ENCODE data around the gene TGM5.
A peak's percentile ranks its signal among the peaks of the same experiment; 100 is the strongest.

TGM5 gene

DNA sequence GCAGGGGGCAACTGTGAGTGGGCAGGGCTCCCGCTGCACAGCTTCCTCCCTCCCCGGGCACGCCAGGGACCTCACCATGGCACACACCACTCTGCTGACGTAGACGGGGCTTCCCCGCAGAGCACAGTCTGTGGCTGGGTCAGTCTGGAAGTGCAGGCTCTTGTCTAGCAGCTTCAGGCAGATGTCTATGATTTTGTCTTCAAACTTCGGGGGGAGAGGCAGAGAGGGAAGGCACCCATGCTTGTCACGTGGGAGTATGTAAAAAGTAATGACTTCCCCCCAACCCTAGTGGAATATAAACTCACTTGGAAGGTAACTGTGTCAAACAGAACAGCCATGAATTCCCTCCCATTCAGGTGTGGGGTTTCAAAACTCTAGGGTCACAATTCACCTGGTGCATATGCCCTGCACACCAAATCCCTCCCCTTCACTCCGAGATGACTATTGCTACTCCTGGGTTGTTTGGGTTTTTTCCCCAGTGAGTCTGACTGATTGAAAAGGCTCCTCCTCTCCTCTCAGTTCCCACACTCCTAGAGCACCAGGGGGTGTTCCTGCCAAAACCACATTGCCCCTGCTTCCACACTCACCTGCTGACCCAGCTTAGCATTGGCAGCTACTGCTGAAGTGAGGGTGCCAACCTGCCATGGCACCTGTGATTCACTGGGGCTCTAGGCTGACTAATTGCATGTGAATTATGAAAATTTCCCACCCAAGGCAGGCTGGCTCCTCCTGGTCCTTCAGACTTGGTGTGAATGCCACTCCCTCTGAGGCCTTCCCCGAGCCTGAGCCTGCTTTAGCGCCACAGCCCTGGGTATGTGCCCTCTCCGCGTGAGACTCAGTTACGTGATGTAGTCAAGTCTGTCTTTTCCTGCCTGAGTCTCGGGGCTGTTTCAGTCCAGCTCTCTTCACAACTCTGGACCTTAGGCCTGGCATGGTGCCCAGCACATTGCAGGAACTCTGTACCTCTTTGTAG, 13.0 kb downstream of the TGM5 start:
- DNase-seq (ENCODE audit: low read depth), result no peak
- TF ChIP-seq MYC (IDR thresholded peaks at IDR 0.05; ENCODE audit: low read depth, low read length) (no peak), POLR2A (IDR thresholded peaks at IDR 0.05; ENCODE audit: extremely low read depth, insufficient read length) (no peak)
- TF ChIP-seq, protein P1, sequence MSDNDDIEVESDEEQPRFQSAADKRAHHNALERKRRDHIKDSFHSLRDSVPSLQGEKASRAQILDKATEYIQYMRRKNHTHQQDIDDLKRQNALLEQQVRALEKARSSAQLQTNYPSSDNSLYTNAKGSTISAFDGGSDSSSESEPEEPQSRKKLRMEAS (IDR thresholded peaks at IDR 0.05; ENCODE audit: low read depth, low read length), result no peak; the same call in 1 of the 2 replicates
- TF ChIP-seq, protein P2, sequence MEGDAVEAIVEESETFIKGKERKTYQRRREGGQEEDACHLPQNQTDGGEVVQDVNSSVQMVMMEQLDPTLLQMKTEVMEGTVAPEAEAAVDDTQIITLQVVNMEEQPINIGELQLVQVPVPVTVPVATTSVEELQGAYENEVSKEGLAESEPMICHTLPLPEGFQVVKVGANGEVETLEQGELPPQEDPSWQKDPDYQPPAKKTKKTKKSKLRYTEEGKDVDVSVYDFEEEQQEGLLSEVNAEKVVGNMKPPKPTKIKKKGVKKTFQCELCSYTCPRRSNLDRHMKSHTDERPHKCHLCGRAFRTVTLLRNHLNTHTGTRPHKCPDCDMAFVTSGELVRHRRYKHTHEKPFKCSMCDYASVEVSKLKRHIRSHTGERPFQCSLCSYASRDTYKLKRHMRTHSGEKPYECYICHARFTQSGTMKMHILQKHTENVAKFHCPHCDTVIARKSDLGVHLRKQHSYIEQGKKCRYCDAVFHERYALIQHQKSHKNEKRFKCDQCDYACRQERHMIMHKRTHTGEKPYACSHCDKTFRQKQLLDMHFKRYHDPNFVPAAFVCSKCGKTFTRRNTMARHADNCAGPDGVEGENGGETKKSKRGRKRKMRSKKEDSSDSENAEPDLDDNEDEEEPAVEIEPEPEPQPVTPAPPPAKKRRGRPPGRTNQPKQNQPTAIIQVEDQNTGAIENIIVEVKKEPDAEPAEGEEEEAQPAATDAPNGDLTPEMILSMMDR (IDR thresholded peaks at IDR 0.05; ENCODE audit: low read depth, low read length), result no peak

DNA sequence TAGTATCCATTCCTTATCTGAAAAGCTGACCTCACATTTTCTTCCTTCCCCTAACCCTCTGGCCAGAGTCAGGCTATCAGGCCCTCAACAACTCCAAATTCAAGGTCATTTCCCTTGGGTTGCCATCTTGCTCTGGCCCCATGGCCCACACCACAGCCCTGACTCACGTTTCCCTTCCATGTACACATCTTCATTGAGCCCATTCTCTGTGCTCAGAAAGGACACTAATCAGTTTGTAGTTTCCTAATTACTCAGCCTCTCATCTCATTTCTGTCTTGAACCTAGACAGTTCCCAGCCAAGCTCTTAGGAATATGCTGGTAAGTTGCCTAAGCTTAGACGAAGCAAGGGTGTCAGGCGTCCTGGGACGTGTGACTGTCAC, 14.9 kb downstream of the TGM5 start:
- no peak for DNase-seq (ENCODE audit: low read depth)
- TF ChIP-seq, protein P2 (IDR thresholded peaks at IDR 0.05; ENCODE audit: low read depth, low read length), result no peak
- TF ChIP-seq, protein P1 (IDR thresholded peaks at IDR 0.05; ENCODE audit: low read depth, low read length), result no peak
- no peak for TF ChIP-seq MYC (IDR thresholded peaks at IDR 0.05; ENCODE audit: low read depth, low read length)
- TF ChIP-seq POLR2A (IDR thresholded peaks at IDR 0.05; ENCODE audit: extremely low read depth, insufficient read length), result no peak
- no peak overlapping the region for H3K4me3 ChIP-seq (ENCODE audit: low read depth, low read length)

More for the DNA sequence above, 13.0 kb downstream of the TGM5 start:
- no peak overlapping the region for H3K4me3 ChIP-seq (ENCODE audit: low read depth, low read length)

DNA sequence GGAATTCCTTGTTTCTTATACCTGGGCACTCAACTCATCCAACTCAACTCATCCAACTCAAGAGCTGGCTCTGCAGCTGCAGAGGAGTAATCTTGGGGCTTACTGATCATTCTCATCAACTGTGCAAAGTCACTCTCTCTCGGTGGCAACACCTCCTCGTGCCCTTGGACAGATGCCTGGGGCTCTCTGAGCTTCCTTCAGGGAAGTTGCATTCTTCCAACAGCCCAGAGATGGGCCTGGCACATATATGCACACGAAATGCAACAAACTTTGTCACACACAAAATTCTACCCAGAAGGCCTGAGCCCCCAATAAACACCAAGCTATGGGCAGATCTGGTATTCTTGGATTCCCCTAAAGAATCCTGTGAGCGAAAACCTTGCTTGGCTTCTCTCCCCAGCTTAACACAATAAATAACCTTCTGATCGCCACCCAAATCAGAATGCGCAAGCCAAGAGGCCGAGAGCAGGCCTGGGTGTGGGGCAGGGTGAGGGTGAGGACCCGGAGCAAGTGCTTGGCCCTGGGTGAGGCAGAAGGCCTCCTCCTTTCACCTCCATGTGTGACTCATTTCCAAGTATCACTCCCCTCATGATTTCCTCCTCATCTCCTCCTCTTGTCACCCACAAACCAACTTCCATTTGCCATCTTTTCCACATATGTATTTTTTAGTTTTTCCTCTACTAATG, 15.4 kb downstream of the TGM5 start:
- H3K4me3 ChIP-seq (ENCODE audit: low read depth, low read length), result no peak overlapping the region
- DNase-seq (ENCODE audit: low read depth), result peak; percentile 40
- TF ChIP-seq, protein P1 (IDR thresholded peaks at IDR 0.05; ENCODE audit: low read depth, low read length), result no peak
- no peak for TF ChIP-seq MYC (IDR thresholded peaks at IDR 0.05; ENCODE audit: low read depth, low read length)

DNA sequence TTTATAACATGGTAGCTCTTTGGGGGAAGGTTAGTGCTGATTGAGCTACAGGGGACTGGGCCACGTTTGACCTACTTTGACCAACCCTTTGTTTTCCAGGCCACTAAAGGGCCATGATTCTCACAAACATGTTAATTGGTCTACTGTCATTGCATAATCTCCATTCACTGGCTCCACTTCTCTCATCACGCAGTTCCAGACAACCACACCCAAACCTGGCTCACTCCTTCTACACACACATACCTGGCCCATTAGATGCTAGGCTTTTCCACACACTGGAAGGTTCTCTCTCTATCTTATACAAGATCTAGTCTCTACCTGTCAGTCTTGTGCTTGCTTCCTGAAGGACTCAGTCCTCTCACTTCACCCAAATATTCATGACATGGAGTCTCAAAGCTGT, 15.9 kb downstream of the TGM5 start:
- no peak for DNase-seq (ENCODE audit: low read depth)
- TF ChIP-seq MYC (IDR thresholded peaks at IDR 0.05; ENCODE audit: low read depth, low read length) (no peak), POLR2A (IDR thresholded peaks at IDR 0.05; ENCODE audit: extremely low read depth, insufficient read length) (no peak)
- TF ChIP-seq, protein P2 (IDR thresholded peaks at IDR 0.05; ENCODE audit: low read depth, low read length), result no peak
- TF ChIP-seq, protein P1 (IDR thresholded peaks at IDR 0.05; ENCODE audit: low read depth, low read length), result no peak

DNA sequence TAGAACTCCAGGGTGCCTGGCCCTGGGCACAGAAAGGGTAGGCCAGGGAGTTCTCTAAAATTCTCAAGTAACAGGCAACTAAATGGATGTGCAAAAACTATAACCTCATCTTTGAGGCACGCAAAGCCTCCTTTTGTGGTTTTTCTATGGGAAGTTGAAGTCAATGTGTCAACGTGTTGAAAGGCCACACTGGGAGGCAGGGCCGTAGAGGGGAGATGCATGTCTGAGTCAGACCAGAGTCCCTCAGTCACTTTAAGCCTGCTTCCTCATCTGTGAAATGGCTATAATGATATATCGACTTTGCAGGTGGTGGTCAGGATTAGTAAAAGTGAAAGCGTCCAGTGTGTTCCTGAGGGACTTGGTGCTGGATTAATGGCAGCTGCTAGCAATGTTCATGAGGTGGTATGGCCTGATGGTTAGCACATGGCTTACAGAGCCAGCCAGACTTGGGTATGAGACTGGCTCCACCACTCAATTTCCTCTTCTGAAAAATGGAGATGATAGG, 17.0 kb downstream of the TGM5 start:
- no peak overlapping the region for H3K4me3 ChIP-seq (ENCODE audit: low read depth, low read length)
- TF ChIP-seq, protein P2 (IDR thresholded peaks at IDR 0.05; ENCODE audit: low read depth, low read length), result no peak
- TF ChIP-seq MYC (IDR thresholded peaks at IDR 0.05; ENCODE audit: low read depth, low read length) (peak; percentile 84), POLR2A (IDR thresholded peaks at IDR 0.05; ENCODE audit: extremely low read depth, insufficient read length) (no peak)
- TF ChIP-seq, protein P1 (IDR thresholded peaks at IDR 0.05; ENCODE audit: low read depth, low read length), result peak; percentile 73; the same call in 1 of the 2 replicates
- peak; percentile 98 for DNase-seq (ENCODE audit: low read depth)

More for the DNA sequence above, 15.9 kb downstream of the TGM5 start:
- no peak overlapping the region for H3K4me3 ChIP-seq (ENCODE audit: low read depth, low read length)
